ENCODE measurements around the gene DLEC1.

- no peak for TF ChIP-seq CREB5 (CRISPR knock-in tag; IDR thresholded peaks at IDR 0.05; ENCODE audit: low read depth)
- TF ChIP-seq TCF4 (CRISPR knock-in tag; IDR thresholded peaks at IDR 0.05; ENCODE audit: borderline replicate concordance) = no peak
- no peak for TF ChIP-seq ZNF8 (CRISPR knock-in tag; IDR thresholded peaks at IDR 0.05)
- no peak for TF ChIP-seq POU6F1 (CRISPR knock-in tag; IDR thresholded peaks at IDR 0.05; ENCODE audit: borderline replicate concordance, low read depth)
- TF ChIP-seq TOX (CRISPR knock-in tag; IDR thresholded peaks at IDR 0.05; ENCODE audit: borderline replicate concordance) = no peak
- no peak for TF ChIP-seq SNAI2 (CRISPR knock-in tag; IDR thresholded peaks at IDR 0.05)
- TF ChIP-seq CSRNP3 (CRISPR knock-in tag; IDR thresholded peaks at IDR 0.05) = no peak
- no peak for TF ChIP-seq RARB (CRISPR knock-in tag; IDR thresholded peaks at IDR 0.05)
- no peak for TF ChIP-seq PATZ1 (CRISPR knock-in tag; IDR thresholded peaks at IDR 0.05; ENCODE audit: borderline replicate concordance)
- no peak for TF ChIP-seq CSDC2 (CRISPR knock-in tag; IDR thresholded peaks at IDR 0.05)
- TF ChIP-seq ESRRG (CRISPR knock-in tag; IDR thresholded peaks at IDR 0.05) = no peak
Observed at GRCh38 chr3:38121832-38122461, 82.9 kb downstream of the DLEC1 start.

Data from SK-N-SH treated with all-trans-retinoic acid at 6 μM for 48 hours (cell line).